NCI-H2196 (cell line): ENCODE results near the gene LRP1-AS.

ENCODE experiments used
- DNase-seq: peaks from one replicate; lab custom pipeline; 2025; ENCODE audit not compliant: unreplicated experiment; lab: John Stamatoyannopoulos, UW

LRP1-AS gene

DNA sequence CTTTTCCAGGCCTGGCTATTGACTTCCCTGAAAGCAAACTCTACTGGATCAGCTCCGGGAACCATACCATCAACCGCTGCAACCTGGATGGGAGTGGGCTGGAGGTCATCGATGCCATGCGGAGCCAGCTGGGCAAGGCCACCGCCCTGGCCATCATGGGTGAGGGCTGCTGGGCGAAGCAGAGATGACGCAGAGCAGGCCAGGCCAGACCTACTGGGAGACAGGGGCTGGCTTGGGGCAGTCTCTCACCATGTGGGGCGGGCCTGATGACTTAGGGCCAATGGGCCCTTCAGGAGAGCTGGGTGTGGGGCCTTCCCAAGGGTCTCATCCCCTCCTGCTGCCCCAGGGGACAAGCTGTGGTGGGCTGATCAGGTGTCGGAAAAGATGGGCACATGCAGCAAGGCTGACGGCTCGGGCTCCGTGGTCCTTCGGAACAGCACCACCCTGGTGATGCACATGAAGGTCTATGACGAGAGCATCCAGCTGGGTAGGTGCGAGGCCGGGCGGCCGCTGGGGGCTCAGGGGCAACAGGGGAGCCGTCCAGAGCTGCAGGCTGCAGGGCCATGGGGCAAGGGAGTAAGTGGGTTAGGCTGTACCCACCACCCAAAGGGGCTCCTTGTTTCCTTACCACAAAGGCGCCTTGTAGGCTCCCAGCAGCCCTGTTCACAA lies 33.0 kb upstream of the LRP1-AS start:
- DNase-seq, result no peak

DNA sequence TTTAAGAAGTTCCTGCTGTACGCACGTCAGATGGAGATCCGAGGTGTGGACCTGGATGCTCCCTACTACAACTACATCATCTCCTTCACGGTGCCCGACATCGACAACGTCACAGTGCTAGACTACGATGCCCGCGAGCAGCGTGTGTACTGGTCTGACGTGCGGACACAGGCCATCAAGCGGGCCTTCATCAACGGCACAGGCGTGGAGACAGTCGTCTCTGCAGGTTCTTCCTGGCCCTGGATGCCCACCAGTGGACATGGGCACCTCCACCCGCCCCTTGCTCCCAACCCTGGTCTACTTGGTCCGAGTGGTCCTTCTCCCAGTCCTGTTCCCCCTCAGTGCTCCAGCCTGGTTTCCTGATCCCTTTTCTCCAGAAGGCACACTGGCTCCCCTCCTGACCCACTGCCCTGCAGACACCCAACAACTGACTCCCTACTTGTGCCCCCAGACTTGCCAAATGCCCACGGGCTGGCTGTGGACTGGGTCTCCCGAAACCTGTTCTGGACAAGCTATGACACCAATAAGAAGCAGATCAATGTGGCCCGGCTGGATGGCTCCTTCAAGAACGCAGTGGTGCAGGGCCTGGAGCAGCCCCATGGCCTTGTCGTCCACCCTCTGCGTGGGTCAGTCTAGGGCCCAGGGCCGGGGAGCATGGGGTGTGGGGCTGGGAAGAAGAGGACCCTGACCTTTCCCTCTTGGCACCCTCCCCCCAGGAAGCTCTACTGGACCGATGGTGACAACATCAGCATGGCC lies 32.1 kb upstream of the LRP1-AS start:
- no peak for DNase-seq

DNA sequence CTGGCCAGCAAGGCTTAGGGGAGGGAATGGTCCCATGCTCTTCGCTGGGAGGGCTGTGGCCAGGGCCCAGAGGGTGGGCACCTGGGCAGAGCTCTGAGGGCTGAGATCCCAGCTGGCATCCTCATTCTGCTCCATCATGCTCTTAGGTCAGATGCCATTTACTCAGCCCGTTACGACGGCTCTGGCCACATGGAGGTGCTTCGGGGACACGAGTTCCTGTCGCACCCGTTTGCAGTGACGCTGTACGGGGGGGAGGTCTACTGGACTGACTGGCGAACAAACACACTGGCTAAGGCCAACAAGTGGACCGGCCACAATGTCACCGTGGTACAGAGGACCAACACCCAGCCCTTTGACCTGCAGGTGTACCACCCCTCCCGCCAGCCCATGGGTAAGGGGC lies 30.8 kb upstream of the LRP1-AS start:
- no peak for DNase-seq

DNA sequence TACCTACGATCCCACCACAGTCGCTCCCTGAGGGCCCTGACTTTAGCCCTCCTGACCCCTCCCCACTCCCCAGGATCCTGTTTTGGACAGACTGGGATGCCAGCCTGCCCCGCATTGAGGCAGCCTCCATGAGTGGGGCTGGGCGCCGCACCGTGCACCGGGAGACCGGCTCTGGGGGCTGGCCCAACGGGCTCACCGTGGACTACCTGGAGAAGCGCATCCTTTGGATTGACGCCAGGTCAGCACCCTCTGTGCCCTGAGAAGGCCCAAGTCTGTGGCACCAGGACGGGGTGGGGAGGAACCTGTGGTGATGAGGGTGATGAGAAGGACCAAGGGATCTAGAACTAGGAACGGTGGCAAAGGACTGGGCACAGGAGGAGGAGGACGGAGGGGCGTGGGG lies 29.9 kb upstream of the LRP1-AS start:
- no peak for DNase-seq

DNA sequence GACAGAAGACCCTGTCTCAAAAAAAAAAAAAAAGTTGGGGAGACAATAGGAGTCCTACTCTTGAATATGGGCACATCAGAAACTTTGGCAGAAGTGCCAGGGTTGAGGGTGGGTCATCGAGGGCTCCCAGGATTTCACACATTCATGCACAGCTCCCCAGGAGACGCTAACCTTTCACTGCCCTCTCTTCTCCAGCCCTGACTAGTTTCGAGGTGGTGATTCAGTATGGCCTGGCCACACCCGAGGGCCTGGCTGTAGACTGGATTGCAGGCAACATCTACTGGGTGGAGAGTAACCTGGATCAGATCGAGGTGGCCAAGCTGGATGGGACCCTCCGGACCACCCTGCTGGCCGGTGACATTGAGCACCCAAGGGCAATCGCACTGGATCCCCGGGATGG lies 29.4 kb upstream of the LRP1-AS start:
- no peak for DNase-seq

- no peak for DNase-seq
Measured at GRCh38 chr12:57176139-57176477, 28.7 kb upstream of the LRP1-AS start.

- DNase-seq, result peak; percentile 93
Measured at GRCh38 chr12:57175428-57176138, 28.2 kb upstream of the LRP1-AS start.

- DNase-seq, result no peak
Measured at GRCh38 chr12:57173683-57174082, 26.3 kb upstream of the LRP1-AS start.

DNA sequence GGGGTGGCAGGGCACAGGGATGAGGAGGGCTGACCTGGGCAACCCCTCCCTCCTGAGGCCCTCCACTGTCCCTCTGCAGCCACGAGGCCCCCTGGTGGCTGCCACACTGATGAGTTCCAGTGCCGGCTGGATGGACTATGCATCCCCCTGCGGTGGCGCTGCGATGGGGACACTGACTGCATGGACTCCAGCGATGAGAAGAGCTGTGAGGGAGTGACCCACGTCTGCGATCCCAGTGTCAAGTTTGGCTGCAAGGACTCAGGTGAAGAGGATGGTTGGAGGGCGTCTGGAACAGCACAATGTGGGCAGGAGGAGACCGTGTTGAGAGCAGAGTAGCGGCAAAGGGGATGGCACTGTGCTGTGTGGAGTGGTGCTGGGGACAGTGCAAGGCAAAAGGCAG lies 25.7 kb upstream of the LRP1-AS start:
- peak; percentile 14 for DNase-seq

DNA sequence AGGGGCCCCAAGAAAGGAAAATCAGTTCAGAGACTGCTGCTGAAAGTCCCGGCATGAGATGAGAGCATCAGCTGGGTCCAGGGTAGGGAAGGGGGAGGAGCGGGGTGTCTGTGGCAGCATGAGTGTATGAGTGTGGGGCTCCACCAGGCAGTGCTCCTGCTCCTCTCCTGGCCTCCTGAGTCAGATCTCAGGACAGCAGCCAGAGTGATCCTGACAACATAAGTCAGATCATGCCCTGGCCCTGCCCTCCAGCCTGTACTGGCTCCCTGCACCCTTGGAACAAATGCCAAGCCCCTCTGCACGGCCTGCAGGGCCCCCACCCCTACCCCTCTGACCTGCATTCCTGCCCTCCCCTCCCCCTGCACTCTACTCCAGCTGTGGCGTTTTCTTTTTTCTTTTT lies 24.2 kb upstream of the LRP1-AS start:
- DNase-seq, result no peak

- no peak for DNase-seq
Measured at GRCh38 chr12:57170927-57171326, 23.5 kb upstream of the LRP1-AS start.

GRCh38 chr12:57170408-57170807 lies 23.0 kb upstream of the LRP1-AS start:
- DNase-seq, result no peak

DNA sequence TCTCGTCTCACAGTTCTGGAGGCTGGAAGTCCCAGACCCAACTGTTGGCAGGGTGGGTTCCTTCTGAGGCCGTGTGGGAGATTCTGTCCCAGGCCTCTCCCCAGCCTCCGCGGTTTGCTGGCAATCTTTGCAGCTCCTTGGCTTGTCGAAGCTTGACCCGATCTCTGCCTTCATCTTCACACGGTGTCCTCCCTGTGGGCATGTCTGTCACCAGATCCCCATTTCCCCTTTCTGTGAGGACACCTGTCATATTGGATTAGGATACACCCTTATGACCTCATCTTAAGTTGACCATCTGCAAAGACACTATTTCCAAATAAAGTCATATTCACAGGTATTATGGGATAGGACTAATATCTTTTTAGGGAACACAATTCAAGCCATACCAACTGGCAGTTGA lies 22.6 kb upstream of the LRP1-AS start:
- no peak for DNase-seq

DNA sequence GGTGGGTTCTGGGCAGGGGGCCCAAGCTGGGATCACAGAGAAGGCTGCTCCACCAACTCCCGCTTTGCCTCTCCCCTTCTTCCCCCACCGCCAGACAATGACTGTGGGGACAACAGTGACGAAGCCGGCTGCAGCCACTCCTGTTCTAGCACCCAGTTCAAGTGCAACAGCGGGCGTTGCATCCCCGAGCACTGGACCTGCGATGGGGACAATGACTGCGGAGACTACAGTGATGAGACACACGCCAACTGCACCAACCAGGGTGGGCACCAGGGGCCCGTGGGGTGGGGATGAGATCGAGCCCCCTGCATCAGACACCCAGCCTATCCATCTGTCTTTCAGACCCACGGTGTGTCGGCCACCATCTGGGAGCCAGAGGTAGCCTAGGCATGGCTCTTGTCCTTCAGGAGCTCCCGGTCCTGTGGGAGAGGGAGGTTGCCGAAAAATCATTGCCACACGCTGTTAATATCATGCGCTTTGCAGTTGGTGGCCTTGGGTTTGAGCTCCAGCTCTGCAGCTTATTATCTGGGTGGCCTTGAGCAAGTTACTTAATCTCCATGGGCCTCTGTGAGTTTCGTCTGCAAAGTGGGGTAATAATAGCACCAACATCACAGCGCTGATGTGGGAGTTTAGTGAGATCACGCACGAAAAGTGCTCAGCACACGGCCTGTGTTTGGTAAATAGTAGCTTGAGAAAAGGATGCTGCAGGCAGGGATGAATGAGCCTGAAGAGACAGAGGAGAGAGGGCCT lies 21.8 kb upstream of the LRP1-AS start:
- DNase-seq, result no peak

DNA sequence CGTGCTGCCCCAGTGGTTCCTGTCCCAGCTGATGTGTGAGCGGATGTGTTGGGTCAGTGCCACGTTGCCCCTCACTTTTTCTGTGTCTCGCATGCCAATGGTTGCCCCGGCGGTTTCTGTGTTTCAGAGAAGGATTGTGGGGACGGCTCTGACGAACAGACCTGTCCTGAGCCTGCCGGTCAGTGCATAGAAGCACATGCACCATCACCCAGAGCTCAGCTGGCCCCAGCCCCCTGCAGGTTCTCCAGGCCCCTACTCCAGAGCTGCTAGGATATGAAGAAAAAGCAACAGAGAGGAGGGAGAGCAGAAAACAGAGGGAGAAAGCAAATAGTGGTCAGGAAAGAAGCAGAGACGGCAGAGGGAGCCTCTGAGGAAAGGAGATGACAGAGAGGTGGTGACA lies 20.6 kb upstream of the LRP1-AS start:
- no peak for DNase-seq

GRCh38 chr12:57166971-57167371 lies 19.6 kb upstream of the LRP1-AS start:
- no peak for DNase-seq

GRCh38 chr12:57165741-57166140 lies 18.3 kb upstream of the LRP1-AS start:
- no peak for DNase-seq

- DNase-seq, result no peak
Measured at GRCh38 chr12:57164966-57165625, 17.7 kb upstream of the LRP1-AS start.

- DNase-seq, result no peak
Measured at GRCh38 chr12:57164454-57164853, 17.0 kb upstream of the LRP1-AS start.

- no peak for DNase-seq
Measured at GRCh38 chr12:57162553-57163125, 15.2 kb upstream of the LRP1-AS start.

DNA sequence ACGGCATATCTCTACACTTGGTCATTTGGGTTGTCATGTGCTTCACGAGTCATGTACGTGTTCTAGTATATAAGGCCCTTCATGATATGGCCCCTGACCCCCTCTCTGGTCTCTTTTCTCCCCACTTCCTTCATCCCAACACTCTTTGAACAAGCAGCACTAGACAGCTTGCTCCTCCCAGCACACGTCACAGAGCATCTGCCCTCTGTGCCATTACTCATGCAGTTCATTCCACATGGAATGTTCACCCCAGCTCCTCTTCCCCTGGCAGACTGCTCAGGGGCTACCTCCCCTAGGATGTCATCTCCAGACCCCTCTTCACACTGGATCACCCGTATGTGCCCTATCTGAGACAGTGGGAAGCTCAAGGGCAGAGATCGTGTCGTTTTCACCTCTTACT lies 14.1 kb upstream of the LRP1-AS start:
- no peak for DNase-seq
